ENCODE measurements around the gene ZBTB46. TPM values are rescaled to one million over a fixed set of nuclear protein-coding genes. Genes with fewer than 3 reads are reported as not detected.
"Not testable (repeated sequence)": the region's sequence is repeated elsewhere in the genome, so short reads cannot be mapped to it uniquely, and the experiment has no call there.

Gene ZBTB46
- total RNA-seq, 1 donor from 2014 or later: 0.53 TPM

DNA sequence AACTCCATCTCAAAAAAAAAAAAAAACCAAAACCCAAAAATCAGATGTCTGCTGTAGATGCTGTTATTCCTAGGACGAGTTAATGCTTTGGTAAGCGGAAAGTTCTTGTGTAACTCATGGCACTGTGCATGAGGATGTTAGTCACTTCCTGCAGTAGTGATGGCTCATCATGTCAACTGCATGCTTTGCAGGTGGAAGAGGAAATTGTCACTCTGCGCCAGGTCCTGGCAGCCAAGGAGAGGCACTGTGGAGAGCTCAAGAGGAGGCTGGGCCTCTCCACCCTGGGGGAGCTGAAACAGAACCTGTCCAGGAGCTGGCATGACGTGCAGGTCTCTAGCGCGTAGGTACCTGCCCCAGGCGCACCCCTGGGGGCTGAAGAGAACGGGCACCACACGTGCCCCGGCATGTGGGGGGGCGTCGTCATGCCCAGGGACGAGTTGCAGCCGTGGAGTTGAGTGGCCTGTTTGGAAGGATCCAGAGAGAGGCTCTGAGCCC, 42.5 kb upstream of the ZBTB46 start:
- TF ChIP-seq, protein P1, sequence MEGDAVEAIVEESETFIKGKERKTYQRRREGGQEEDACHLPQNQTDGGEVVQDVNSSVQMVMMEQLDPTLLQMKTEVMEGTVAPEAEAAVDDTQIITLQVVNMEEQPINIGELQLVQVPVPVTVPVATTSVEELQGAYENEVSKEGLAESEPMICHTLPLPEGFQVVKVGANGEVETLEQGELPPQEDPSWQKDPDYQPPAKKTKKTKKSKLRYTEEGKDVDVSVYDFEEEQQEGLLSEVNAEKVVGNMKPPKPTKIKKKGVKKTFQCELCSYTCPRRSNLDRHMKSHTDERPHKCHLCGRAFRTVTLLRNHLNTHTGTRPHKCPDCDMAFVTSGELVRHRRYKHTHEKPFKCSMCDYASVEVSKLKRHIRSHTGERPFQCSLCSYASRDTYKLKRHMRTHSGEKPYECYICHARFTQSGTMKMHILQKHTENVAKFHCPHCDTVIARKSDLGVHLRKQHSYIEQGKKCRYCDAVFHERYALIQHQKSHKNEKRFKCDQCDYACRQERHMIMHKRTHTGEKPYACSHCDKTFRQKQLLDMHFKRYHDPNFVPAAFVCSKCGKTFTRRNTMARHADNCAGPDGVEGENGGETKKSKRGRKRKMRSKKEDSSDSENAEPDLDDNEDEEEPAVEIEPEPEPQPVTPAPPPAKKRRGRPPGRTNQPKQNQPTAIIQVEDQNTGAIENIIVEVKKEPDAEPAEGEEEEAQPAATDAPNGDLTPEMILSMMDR (IDR thresholded peaks at IDR 0.05; ENCODE audit: insufficient read depth, low read length, severe bottlenecking): no peak
- Histone ChIP-seq H3K27me3 (ENCODE audit: control insufficient read depth, insufficient read depth, low read length) (no peaks in the 10 kb centered on the region), H3K36me3 (ENCODE audit: control insufficient read depth, insufficient read depth, low read length) (peaks cover 45% of the 10 kb centered on the region), H3K4me3 (ENCODE audit: low read depth, low read length) (no peak overlapping the region)
- FAIRE-seq: peak; percentile 95
- peak; percentile 97 for DNase-seq (ENCODE audit: low read depth)

DNA sequence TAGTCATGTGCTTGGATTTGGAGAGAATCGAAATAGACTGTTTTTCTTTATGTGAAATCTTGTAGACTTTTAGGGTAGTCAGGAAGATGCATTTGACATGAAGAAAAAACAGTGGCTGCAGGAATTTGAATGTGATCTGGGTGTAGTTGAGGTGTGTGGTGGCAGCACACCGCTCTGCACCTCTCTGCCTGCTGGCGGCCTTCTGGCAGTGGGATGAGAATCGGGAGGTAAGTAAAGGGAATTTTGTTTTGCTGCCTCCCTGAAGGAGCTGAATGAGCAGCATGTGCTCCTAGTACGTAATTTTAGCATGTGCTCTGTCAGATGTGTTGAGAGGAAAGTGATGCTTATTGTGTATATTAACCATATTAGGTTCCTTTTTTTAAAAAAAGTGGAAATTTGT, 37.2 kb upstream of the ZBTB46 start:
- Histone ChIP-seq H3K36me3 (ENCODE audit: control insufficient read depth, insufficient read depth, low read length) (peaks cover 15% of the 10 kb centered on the region), H3K4me3 (ENCODE audit: low read depth, low read length) (no peak overlapping the region), H3K27me3 (ENCODE audit: control insufficient read depth, insufficient read depth, low read length) (no peaks in the 10 kb centered on the region)
- no peak for DNase-seq (ENCODE audit: low read depth)
- no peak for FAIRE-seq
- TF ChIP-seq, protein P1 (IDR thresholded peaks at IDR 0.05; ENCODE audit: insufficient read depth, low read length, severe bottlenecking): no peak

DNA sequence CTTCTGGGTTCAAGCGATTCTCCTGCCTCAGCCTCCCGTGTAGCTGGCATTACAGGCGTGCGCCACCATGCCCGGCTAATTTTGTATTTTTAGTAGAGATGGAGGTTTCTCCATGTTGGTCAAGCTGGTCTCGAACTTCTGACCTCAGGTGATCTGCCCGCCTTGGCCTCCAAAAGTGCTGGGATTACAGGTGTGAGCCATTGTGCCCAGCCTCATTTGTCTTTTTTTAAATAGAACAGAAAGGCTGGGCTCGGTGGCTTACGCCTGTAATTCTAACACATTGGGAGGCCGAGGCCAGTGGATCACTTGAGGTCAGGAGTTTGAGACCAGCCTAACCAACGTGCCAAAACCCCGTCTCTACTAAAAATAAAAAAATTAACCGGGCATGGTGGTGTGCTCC, 36.0 kb upstream of the ZBTB46 start:
- not testable (repeated sequence) for H3K4me3 ChIP-seq (ENCODE audit: low read depth, low read length); FAIRE-seq; H3K27me3 ChIP-seq (ENCODE audit: control insufficient read depth, insufficient read depth, low read length); DNase-seq (ENCODE audit: low read depth)
- peaks cover 22% of the 10 kb centered on the region for H3K36me3 ChIP-seq (ENCODE audit: control insufficient read depth, insufficient read depth, low read length)

DNA sequence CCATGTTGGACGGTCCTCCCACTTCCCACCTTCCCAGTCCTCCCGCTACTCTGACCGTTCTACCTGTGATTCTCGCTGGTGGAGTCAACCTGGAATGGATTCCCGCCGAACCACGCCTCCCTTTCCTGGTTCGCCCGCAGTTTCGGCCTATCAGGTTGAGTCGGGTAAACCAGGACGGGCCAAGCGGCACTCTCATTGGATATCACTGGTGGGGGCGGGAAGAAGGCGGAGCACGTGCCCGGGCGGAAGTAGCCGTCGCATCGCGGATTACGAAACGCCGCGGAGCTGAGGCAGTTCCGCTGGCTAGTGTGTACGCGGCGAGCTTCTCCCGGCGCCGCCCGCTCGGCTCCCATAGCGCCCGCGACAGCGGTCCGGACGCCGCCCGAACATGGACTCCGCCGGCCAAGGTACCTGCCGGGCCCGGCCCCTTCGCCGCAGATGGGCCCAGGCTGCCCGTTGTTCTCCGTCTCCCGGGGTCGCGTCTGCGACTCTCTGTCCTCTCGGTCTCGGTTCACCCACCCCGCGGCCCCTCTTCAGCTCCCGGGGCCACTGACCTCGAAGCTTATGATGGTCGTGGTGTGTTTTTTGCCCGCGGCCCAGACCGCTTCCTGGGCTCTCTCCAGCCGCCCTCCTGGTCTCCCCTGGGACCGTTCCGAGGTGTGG, 34.0 kb upstream of the ZBTB46 start, which contains the start of gene TPD52L2:
Gene TPD52L2 (plus strand): TSS at position 293 of the 663 bp plus-strand sequence. CDS start 96 bp downstream, at position 389.
- TF ChIP-seq, protein P1 (IDR thresholded peaks at IDR 0.05; ENCODE audit: insufficient read depth, low read length, severe bottlenecking): no peak
- H3K4me3 ChIP-seq (ENCODE audit: low read depth, low read length): peak within 1 kb of the TSS; percentile 99
- H3K36me3 ChIP-seq (ENCODE audit: control insufficient read depth, insufficient read depth, low read length): peaks cover 24% of the 10 kb centered on the region
- no peaks in the 10 kb centered on the region for H3K27me3 ChIP-seq (ENCODE audit: control insufficient read depth, insufficient read depth, low read length)
- peak; percentile 99 for DNase-seq (ENCODE audit: low read depth)
- FAIRE-seq: no peak

DNA sequence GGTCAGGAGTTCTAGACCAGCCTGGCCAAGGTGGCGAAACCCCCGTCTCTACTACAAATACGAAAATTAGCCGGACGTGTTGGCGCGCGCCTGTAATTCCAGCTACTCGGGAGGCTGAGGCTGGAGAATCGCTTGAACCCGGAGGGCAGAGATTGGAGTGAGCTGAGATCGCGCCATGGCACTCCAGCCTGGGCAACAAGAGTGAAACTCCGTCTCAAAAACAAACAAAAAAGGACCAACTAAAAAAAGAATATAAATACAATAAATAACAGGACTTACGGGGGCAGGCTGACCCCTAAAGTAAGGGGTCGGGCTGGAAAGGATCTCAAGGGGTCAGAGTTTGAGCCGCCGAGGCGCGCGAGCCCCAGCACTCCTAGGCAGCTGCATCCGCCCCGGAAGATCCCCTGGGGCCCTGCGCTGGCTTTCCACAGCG, 33.5 kb upstream of the ZBTB46 start:
- no peaks in the 10 kb centered on the region for H3K27me3 ChIP-seq (ENCODE audit: control insufficient read depth, insufficient read depth, low read length)
- H3K36me3 ChIP-seq (ENCODE audit: control insufficient read depth, insufficient read depth, low read length): peaks cover 22% of the 10 kb centered on the region
- H3K4me3 ChIP-seq (ENCODE audit: low read depth, low read length): peak overlapping the region; percentile 99
- TF ChIP-seq, protein P1 (IDR thresholded peaks at IDR 0.05; ENCODE audit: insufficient read depth, low read length, severe bottlenecking): no peak
- DNase-seq (ENCODE audit: low read depth): no peak
- FAIRE-seq: no peak

DNA sequence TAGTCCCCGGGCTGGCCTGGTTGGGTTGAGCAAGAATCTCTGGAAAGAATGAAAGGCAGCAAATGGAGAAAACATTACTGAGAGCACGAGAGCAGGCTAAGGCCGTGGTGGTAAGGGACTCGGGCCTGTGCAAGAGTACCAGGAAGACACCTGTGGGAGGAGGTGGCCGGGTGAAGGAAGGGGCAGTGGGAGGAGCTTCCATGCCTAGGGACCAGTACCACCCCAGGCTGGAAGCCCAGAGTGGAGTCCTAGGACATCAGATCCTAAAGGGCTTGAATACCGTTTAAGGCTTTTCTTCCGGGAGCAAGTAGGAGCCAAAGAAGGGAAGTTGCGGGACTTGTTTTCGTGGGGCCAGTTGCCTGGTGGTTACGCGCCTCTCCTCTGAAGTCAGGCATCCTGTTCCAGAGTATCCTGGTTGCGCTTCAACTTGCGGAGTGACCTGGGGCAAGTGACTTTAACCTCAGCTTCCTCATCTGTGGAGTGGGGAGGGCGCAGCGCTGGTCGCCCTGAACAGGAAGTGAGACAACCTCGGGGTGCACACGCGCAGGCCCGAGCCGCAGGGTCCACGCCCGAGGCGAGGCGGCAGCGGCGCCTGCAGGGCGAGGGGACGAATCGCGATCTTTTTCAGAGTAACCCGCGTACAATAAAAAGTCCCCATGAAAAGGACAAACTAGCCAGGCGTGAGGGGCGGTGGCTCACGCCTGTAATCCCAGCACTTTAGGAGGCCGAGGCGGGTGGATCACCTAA, 32.9 kb upstream of the ZBTB46 start:
- FAIRE-seq: no peak
- H3K4me3 ChIP-seq (ENCODE audit: low read depth, low read length): peak overlapping the region; percentile 99
- peak; percentile 77 for DNase-seq (ENCODE audit: low read depth)
- TF ChIP-seq, protein P1 (IDR thresholded peaks at IDR 0.05; ENCODE audit: insufficient read depth, low read length, severe bottlenecking): peak; percentile 67
- peaks cover 18% of the 10 kb centered on the region for H3K36me3 ChIP-seq (ENCODE audit: control insufficient read depth, insufficient read depth, low read length)
- no peaks in the 10 kb centered on the region for H3K27me3 ChIP-seq (ENCODE audit: control insufficient read depth, insufficient read depth, low read length)
